Measurements from ENCODE around the gene ATP6V1G1. TPM values are rescaled to one million over a fixed set of nuclear protein-coding genes. Genes with fewer than 3 reads are reported as not detected.
"Not testable (repeated sequence)": the region's sequence is repeated elsewhere in the genome, so short reads cannot be mapped to it uniquely, and the experiment has no call there.

Gene ATP6V1G1
- total RNA-seq, 1 donor, result 265 TPM

GRCh38 chr9:114561771-114562170, 25.8 kb upstream of the ATP6V1G1 start:
- H3K9me3 ChIP-seq (ENCODE audit: low read depth, low read length), result no peaks in the 10 kb centered on the region
- no peak overlapping the region for H3K4me3 ChIP-seq (ENCODE audit: low read length)
- H3K4me1 ChIP-seq (ENCODE audit: insufficient read depth, low read length), result peaks cover 25% of the 10 kb centered on the region
- no peaks in the 10 kb centered on the region for H3K27me3 ChIP-seq (ENCODE audit: insufficient read depth, low read length)

- Histone ChIP-seq H3K4me1 (ENCODE audit: insufficient read depth, low read length) (peaks cover 14% of the 10 kb centered on the region), H3K4me3 (ENCODE audit: low read length) (no peak overlapping the region), H3K27me3 (ENCODE audit: insufficient read depth, low read length) (no peaks in the 10 kb centered on the region), H3K9me3 (ENCODE audit: low read depth, low read length) (no peaks in the 10 kb centered on the region)
Observed at GRCh38 chr9:114565204-114565603, 22.4 kb upstream of the ATP6V1G1 start.

- Histone ChIP-seq H3K9me3 (ENCODE audit: low read depth, low read length) (no peaks in the 10 kb centered on the region), H3K27me3 (ENCODE audit: insufficient read depth, low read length) (no peaks in the 10 kb centered on the region), H3K4me1 (ENCODE audit: insufficient read depth, low read length) (peaks cover 22% of the 10 kb centered on the region), H3K4me3 (ENCODE audit: low read length) (no peak overlapping the region)
Observed at GRCh38 chr9:114570742-114571141, 16.8 kb upstream of the ATP6V1G1 start.

GRCh38 chr9:114571391-114571790, 16.2 kb upstream of the ATP6V1G1 start:
- no peak overlapping the region for H3K4me3 ChIP-seq (ENCODE audit: low read length)
- no peaks in the 10 kb centered on the region for H3K27me3 ChIP-seq (ENCODE audit: insufficient read depth, low read length)
- peaks cover 20% of the 10 kb centered on the region for H3K4me1 ChIP-seq (ENCODE audit: insufficient read depth, low read length)
- no peaks in the 10 kb centered on the region for H3K9me3 ChIP-seq (ENCODE audit: low read depth, low read length)

- peaks cover 15% of the 10 kb centered on the region for H3K4me1 ChIP-seq (ENCODE audit: insufficient read depth, low read length)
- no peaks in the 10 kb centered on the region for H3K27me3 ChIP-seq (ENCODE audit: insufficient read depth, low read length)
- H3K9me3 ChIP-seq (ENCODE audit: low read depth, low read length), result no peaks in the 10 kb centered on the region
- H3K4me3 ChIP-seq (ENCODE audit: low read length), result no peak overlapping the region
Observed at GRCh38 chr9:114572199-114572598, 15.4 kb upstream of the ATP6V1G1 start.

GRCh38 chr9:114574438-114574837, 13.1 kb upstream of the ATP6V1G1 start:
- Histone ChIP-seq H3K4me1 (ENCODE audit: insufficient read depth, low read length) (peaks cover 15% of the 10 kb centered on the region), H3K9me3 (ENCODE audit: low read depth, low read length) (no peaks in the 10 kb centered on the region), H3K4me3 (ENCODE audit: low read length) (no peak overlapping the region), H3K27me3 (ENCODE audit: insufficient read depth, low read length) (no peaks in the 10 kb centered on the region)

GRCh38 chr9:114576779-114577178, 10.8 kb upstream of the ATP6V1G1 start:
- peaks cover 15% of the 10 kb centered on the region for H3K4me1 ChIP-seq (ENCODE audit: insufficient read depth, low read length)

GRCh38 chr9:114578134-114578533, 9.4 kb upstream of the ATP6V1G1 start:
- H3K9me3 ChIP-seq (ENCODE audit: low read depth, low read length); H3K27me3 ChIP-seq (ENCODE audit: insufficient read depth, low read length); H3K4me3 ChIP-seq (ENCODE audit: low read length): not testable (repeated sequence)
- peaks cover 15% of the 10 kb centered on the region for H3K4me1 ChIP-seq (ENCODE audit: insufficient read depth, low read length)

More at GRCh38 chr9:114576779-114577178, 10.8 kb upstream of the ATP6V1G1 start:
- not testable (repeated sequence) for H3K4me3 ChIP-seq (ENCODE audit: low read length); H3K9me3 ChIP-seq (ENCODE audit: low read depth, low read length); H3K27me3 ChIP-seq (ENCODE audit: insufficient read depth, low read length)

GRCh38 chr9:114580609-114581193, 6.9 kb upstream of the ATP6V1G1 start:
- Histone ChIP-seq H3K4me3 (ENCODE audit: low read length) (no peak overlapping the region), H3K27me3 (ENCODE audit: insufficient read depth, low read length) (no peaks in the 10 kb centered on the region)

GRCh38 chr9:114583371-114584155, 4.0 kb upstream of the ATP6V1G1 start:
- Histone ChIP-seq H3K27me3 (ENCODE audit: insufficient read depth, low read length) (no peaks in the 10 kb centered on the region), H3K9me3 (ENCODE audit: low read depth, low read length) (no peaks in the 10 kb centered on the region), H3K4me3 (ENCODE audit: low read length) (no peak overlapping the region), H3K4me1 (ENCODE audit: insufficient read depth, low read length) (peaks cover 12% of the 10 kb centered on the region)

More at GRCh38 chr9:114580609-114581193, 6.9 kb upstream of the ATP6V1G1 start:
- H3K9me3 ChIP-seq (ENCODE audit: low read depth, low read length), result no peaks in the 10 kb centered on the region
- peaks cover 4% of the 10 kb centered on the region for H3K4me1 ChIP-seq (ENCODE audit: insufficient read depth, low read length)

- peak overlapping the region; percentile 98 for H3K4me3 ChIP-seq (ENCODE audit: low read length)
- peaks cover 59% of the 10 kb centered on the region for H3K4me1 ChIP-seq (ENCODE audit: insufficient read depth, low read length)
- no peaks in the 10 kb centered on the region for H3K27me3 ChIP-seq (ENCODE audit: insufficient read depth, low read length)
- H3K9me3 ChIP-seq (ENCODE audit: low read depth, low read length), result no peaks in the 10 kb centered on the region
Observed at GRCh38 chr9:114588210-114588609, 641 bp downstream of the ATP6V1G1 start.

- H3K4me1 ChIP-seq (ENCODE audit: insufficient read depth, low read length), result peaks cover 64% of the 10 kb centered on the region
- H3K4me3 ChIP-seq (ENCODE audit: low read length), result peak overlapping the region; percentile 98
- no peaks in the 10 kb centered on the region for H3K27me3 ChIP-seq (ENCODE audit: insufficient read depth, low read length)
- H3K9me3 ChIP-seq (ENCODE audit: low read depth, low read length), result no peaks in the 10 kb centered on the region
Observed at GRCh38 chr9:114588651-114589526, 1.3 kb downstream of the ATP6V1G1 start.

- no peaks in the 10 kb centered on the region for H3K9me3 ChIP-seq (ENCODE audit: low read depth, low read length)
- no peaks in the 10 kb centered on the region for H3K27me3 ChIP-seq (ENCODE audit: insufficient read depth, low read length)
- peaks cover 64% of the 10 kb centered on the region for H3K4me1 ChIP-seq (ENCODE audit: insufficient read depth, low read length)
- H3K4me3 ChIP-seq (ENCODE audit: low read length), result no peak overlapping the region
Observed at GRCh38 chr9:114590328-114590727, 2.8 kb downstream of the ATP6V1G1 start.

- Histone ChIP-seq H3K27me3 (ENCODE audit: insufficient read depth, low read length) (no peaks in the 10 kb centered on the region), H3K4me1 (ENCODE audit: insufficient read depth, low read length) (peaks cover 64% of the 10 kb centered on the region), H3K4me3 (ENCODE audit: low read length) (no peak overlapping the region), H3K9me3 (ENCODE audit: low read depth, low read length) (no peaks in the 10 kb centered on the region)
Observed at GRCh38 chr9:114591291-114591787, 3.8 kb downstream of the ATP6V1G1 start.

- no peaks in the 10 kb centered on the region for H3K9me3 ChIP-seq (ENCODE audit: low read depth, low read length)
- no peaks in the 10 kb centered on the region for H3K27me3 ChIP-seq (ENCODE audit: insufficient read depth, low read length)
- peaks cover 62% of the 10 kb centered on the region for H3K4me1 ChIP-seq (ENCODE audit: insufficient read depth, low read length)
- H3K4me3 ChIP-seq (ENCODE audit: low read length), result no peak overlapping the region
Observed at GRCh38 chr9:114591849-114592248, 4.3 kb downstream of the ATP6V1G1 start.

Measured in mononuclear cell (primary cell).